Measurements from ENCODE around the gene PDX1.
A peak's percentile ranks its signal among the peaks of the same experiment; 100 is the strongest.
"Not testable (repeated sequence)": the region's sequence is repeated elsewhere in the genome, so short reads cannot be mapped to it uniquely, and the experiment has no call there.

Gene PDX1

GRCh38 chr13:27956576-27957300 is 36.9 kb downstream of the PDX1 start:
- DNase-seq, result no peak

- DNase-seq, result no peak
Measured at GRCh38 chr13:27959976-27960361, 40.2 kb downstream of the PDX1 start.

GRCh38 chr13:27960362-27961226 is 40.8 kb downstream of the PDX1 start:
- peak in 1 of 5 experiments; percentile 30 for DNase-seq

GRCh38 chr13:27961227-27962085 is 41.7 kb downstream of the PDX1 start:
- DNase-seq, result no peak

GRCh38 chr13:27962128-27962841 is 42.5 kb downstream of the PDX1 start:
- DNase-seq, result no peak

GRCh38 chr13:27962982-27963381 is 43.2 kb downstream of the PDX1 start:
- no peak for DNase-seq

GRCh38 chr13:27963491-27963890 is 43.7 kb downstream of the PDX1 start:
- no peak for DNase-seq

- DNase-seq, result not testable (repeated sequence)
Measured at GRCh38 chr13:27964206-27964605, 44.4 kb downstream of the PDX1 start.

- no peak for DNase-seq
Measured at GRCh38 chr13:27964741-27965323, 45.0 kb downstream of the PDX1 start.

GRCh38 chr13:27965343-27965739 is 45.5 kb downstream of the PDX1 start:
- DNase-seq, result no peak

GRCh38 chr13:27965740-27966640 is 46.2 kb downstream of the PDX1 start:
- DNase-seq, result no peak

GRCh38 chr13:27966641-27967202 is 46.9 kb downstream of the PDX1 start:
- no peak for DNase-seq

- no peak for DNase-seq
Measured at GRCh38 chr13:27967203-27967735, 47.5 kb downstream of the PDX1 start.

- no peak for DNase-seq
Measured at GRCh38 chr13:27967736-27968315, 48.0 kb downstream of the PDX1 start.

- DNase-seq, result peak in 1 of 5 experiments; percentile 36
Measured at GRCh38 chr13:27968316-27969081, 48.7 kb downstream of the PDX1 start.

GRCh38 chr13:27969082-27969865 is 49.5 kb downstream of the PDX1 start, which contains the start of gene CDX2:
Gene CDX2, minus strand, starts transcription at chr13:27969315. Its CDS starts 309 bp downstream, at chr13:27969006.
- no peak for DNase-seq

GRCh38 chr13:27969866-27970229 is 50.0 kb downstream of the PDX1 start:
- no peak for DNase-seq
